ENCODE measurements around the gene COL13A1. TPM values are rescaled to one million over a fixed set of nuclear protein-coding genes. Genes with fewer than 3 reads are reported as not detected.

COL13A1 gene
- total and polyA plus RNA-seq, 7 donors, result 0.69 to 5.7 (median 2.9) TPM

GRCh38 chr10:69869291-69869961 is 67.7 kb downstream of the COL13A1 start:
- Histone ChIP-seq H3K27ac (no peak overlapping the region), H3K9me3 (no peaks in the 10 kb centered on the region), H3K27me3 (no peaks in the 10 kb centered on the region), H3K36me3 (no peaks in the 10 kb centered on the region), H3K4me3 (no peak overlapping the region), H3K4me1 (peaks cover 0 to 20% (median 15%) of the 10 kb centered on the region in 4 donors)
- intact Hi-C loops (cut with DNase I), result no loop called here
- no peak for TF ChIP-seq POLR2A (IDR thresholded peaks at IDR 0.05)
- TF ChIP-seq, protein P1, sequence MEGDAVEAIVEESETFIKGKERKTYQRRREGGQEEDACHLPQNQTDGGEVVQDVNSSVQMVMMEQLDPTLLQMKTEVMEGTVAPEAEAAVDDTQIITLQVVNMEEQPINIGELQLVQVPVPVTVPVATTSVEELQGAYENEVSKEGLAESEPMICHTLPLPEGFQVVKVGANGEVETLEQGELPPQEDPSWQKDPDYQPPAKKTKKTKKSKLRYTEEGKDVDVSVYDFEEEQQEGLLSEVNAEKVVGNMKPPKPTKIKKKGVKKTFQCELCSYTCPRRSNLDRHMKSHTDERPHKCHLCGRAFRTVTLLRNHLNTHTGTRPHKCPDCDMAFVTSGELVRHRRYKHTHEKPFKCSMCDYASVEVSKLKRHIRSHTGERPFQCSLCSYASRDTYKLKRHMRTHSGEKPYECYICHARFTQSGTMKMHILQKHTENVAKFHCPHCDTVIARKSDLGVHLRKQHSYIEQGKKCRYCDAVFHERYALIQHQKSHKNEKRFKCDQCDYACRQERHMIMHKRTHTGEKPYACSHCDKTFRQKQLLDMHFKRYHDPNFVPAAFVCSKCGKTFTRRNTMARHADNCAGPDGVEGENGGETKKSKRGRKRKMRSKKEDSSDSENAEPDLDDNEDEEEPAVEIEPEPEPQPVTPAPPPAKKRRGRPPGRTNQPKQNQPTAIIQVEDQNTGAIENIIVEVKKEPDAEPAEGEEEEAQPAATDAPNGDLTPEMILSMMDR (IDR thresholded peaks at IDR 0.05), result no peak
- TF ChIP-seq EP300 (IDR thresholded peaks at IDR 0.05), result no peak
- no peak for TF ChIP-seq POLR2AphosphoS5 (IDR thresholded peaks at IDR 0.05)
- 16 to 58% methylated on average over 3 of the region's 3 CpGs for WGBS, 2 donors
- no peak for DNase-seq

GRCh38 chr10:69870591-69870990 is 68.9 kb downstream of the COL13A1 start:
- Histone ChIP-seq H3K36me3 (no peaks in the 10 kb centered on the region), H3K4me3 (no peak overlapping the region), H3K4me1 (peaks cover 0 to 20% (median 15%) of the 10 kb centered on the region in 4 donors), H3K27ac (no peak overlapping the region), H3K9me3 (no peaks in the 10 kb centered on the region), H3K27me3 (no peaks in the 10 kb centered on the region)
- no peak for DNase-seq
- no peak for TF ChIP-seq POLR2A (IDR thresholded peaks at IDR 0.05)
- no peak for TF ChIP-seq EP300 (IDR thresholded peaks at IDR 0.05)
- no peak for TF ChIP-seq POLR2AphosphoS5 (IDR thresholded peaks at IDR 0.05)
- TF ChIP-seq, protein P1 (IDR thresholded peaks at IDR 0.05), result no peak
- WGBS, 2 donors, result 86 to 91% methylated on average over 7 of the region's 7 CpGs
- intact Hi-C loops (cut with DNase I), result no loop called here

DNA sequence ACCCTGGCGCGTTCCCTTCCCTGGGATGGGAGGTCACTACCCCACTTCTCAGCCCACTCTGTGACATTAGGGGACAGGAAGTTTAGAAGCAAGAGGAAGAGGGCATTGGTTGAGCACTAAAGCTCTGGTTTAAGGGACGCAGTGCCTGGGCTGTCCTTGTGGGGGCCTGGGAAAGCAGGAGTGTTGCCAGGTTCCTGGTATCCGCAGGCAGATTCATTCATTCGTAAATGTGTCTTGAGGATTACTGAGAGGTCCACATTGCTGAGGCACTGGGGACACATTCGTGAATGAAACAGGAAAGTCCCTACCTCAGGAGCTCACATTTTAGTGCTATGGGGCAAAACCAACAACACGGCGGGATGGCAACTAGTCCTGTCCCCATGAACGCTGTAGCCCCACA is 69.4 kb downstream of the COL13A1 start:
- H3K4me3 ChIP-seq, result no peak overlapping the region
- H3K36me3 ChIP-seq, result no peaks in the 10 kb centered on the region
- 91% methylated on average over 9 of the region's 9 CpGs for WGBS, 2 donors
- no peaks in the 10 kb centered on the region for H3K27me3 ChIP-seq
- no peak for TF ChIP-seq POLR2AphosphoS5 (IDR thresholded peaks at IDR 0.05)
- TF ChIP-seq, protein P1 (IDR thresholded peaks at IDR 0.05), result no peak
- no peak for TF ChIP-seq POLR2A (IDR thresholded peaks at IDR 0.05)
- TF ChIP-seq EP300 (IDR thresholded peaks at IDR 0.05), result no peak
- no peak for DNase-seq
- intact Hi-C loops (cut with DNase I), result no loop called here
- no peak overlapping the region for H3K27ac ChIP-seq
- peaks cover 0 to 16% (median 14%) of the 10 kb centered on the region in 4 donors for H3K4me1 ChIP-seq
- no peaks in the 10 kb centered on the region for H3K9me3 ChIP-seq

- TF ChIP-seq, protein P1 (IDR thresholded peaks at IDR 0.05), result no peak
- no peak for TF ChIP-seq POLR2AphosphoS5 (IDR thresholded peaks at IDR 0.05)
- TF ChIP-seq EP300 (IDR thresholded peaks at IDR 0.05), result no peak
- TF ChIP-seq POLR2A (IDR thresholded peaks at IDR 0.05), result no peak
- Histone ChIP-seq H3K36me3 (no peaks in the 10 kb centered on the region), H3K9me3 (no peaks in the 10 kb centered on the region), H3K27ac (no peak overlapping the region), H3K27me3 (no peaks in the 10 kb centered on the region), H3K4me1 (peaks cover 0 to 4% (median 2%) of the 10 kb centered on the region in 4 donors), H3K4me3 (no peak overlapping the region)
- intact Hi-C loops (cut with DNase I), result no loop called here
- no peak for DNase-seq
- WGBS, 2 donors, result 69 to 77% methylated on average over 2 of the region's 2 CpGs
Observed at GRCh38 chr10:69872323-69872722, 70.6 kb downstream of the COL13A1 start.
